Measurements from ENCODE around the gene SEC14L5.

DNA sequence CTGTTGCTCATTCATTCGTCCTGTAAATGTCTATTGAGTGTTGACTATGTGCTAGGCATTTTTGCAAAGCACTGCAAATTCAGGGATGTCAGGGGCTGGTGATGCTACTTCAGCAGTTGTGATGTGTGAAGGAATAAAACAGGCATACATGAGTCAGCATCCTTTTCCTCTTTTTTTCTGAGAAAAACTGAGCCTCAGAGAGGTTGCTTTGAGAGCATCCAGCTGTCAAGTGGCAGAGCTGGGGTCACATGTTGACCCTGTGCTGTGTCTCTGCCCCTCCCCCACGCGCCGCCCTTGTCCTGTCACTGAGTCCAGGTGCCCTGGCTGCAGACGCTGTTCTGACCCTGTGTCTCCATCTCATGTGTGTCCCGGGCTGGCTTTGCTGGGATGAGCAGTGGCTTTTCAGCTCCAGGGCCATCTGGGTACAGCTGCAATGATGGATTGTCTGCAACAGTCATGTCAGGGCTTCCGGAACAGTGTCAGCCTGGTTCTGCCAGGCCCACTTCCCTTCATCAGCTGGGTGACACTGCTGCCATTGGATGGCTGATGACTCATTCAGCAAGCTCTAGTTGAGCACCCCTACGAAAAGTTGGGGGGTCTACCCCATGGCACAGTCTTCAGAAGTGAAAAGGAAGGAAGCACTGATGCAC, 14.9 kb downstream of the SEC14L5 start:
- TF ChIP-seq TAF1 (IDR thresholded peaks at IDR 0.05; ENCODE audit: low read depth) = no peak
- TF ChIP-seq EP300 (conservative IDR thresholded peaks at IDR 0.05; ENCODE audit: poor library complexity, severe bottlenecking) = no peak
- TF ChIP-seq, protein P1, sequence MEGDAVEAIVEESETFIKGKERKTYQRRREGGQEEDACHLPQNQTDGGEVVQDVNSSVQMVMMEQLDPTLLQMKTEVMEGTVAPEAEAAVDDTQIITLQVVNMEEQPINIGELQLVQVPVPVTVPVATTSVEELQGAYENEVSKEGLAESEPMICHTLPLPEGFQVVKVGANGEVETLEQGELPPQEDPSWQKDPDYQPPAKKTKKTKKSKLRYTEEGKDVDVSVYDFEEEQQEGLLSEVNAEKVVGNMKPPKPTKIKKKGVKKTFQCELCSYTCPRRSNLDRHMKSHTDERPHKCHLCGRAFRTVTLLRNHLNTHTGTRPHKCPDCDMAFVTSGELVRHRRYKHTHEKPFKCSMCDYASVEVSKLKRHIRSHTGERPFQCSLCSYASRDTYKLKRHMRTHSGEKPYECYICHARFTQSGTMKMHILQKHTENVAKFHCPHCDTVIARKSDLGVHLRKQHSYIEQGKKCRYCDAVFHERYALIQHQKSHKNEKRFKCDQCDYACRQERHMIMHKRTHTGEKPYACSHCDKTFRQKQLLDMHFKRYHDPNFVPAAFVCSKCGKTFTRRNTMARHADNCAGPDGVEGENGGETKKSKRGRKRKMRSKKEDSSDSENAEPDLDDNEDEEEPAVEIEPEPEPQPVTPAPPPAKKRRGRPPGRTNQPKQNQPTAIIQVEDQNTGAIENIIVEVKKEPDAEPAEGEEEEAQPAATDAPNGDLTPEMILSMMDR (IDR thresholded peaks at IDR 0.05; ENCODE audit: poor library complexity, severe bottlenecking) = no peak
- no peak for TF ChIP-seq SMC3 (conservative IDR thresholded peaks at IDR 0.05; ENCODE audit: poor library complexity)
- no peak for TF ChIP-seq RAD21 (conservative IDR thresholded peaks at IDR 0.05)
- no peak for TF ChIP-seq POLR2AphosphoS5 (IDR thresholded peaks at IDR 0.05)
- TF ChIP-seq MXI1 (conservative IDR thresholded peaks at IDR 0.05; ENCODE audit: poor library complexity, severe bottlenecking) = no peak
- no peak for TF ChIP-seq EZH2 (IDR thresholded peaks at IDR 0.05; ENCODE audit: borderline replicate concordance, insufficient read depth, low read length, poor library complexity, severe bottlenecking)
- no peak for TF ChIP-seq REST (IDR thresholded peaks at IDR 0.05; ENCODE audit: borderline replicate concordance)

Measured in neural cell (in vitro differentiated cells).